NT2/D1 (cell line): ENCODE data around the gene C2orf42.
"Not testable (repeated sequence)": the region's sequence is repeated elsewhere in the genome, so short reads cannot be mapped to it uniquely, and the experiment has no call there.

Experiments
- DNase-seq: peaks from one replicate; pipeline ENCODE4 v3.0.0-alpha.2; 2011; ENCODE audit warnings: low read depth, low spot score
- H3K27me3 ChIP-seq: 2 replicates; pipeline ENCODE4 v1.6.0; 2011; ENCODE audit warnings: mild to moderate bottlenecking; ENCODE audit not compliant: insufficient read length, insufficient read depth
- H3K36me3 ChIP-seq: 2 replicates; pipeline ENCODE4 v1.6.1; 2011; ENCODE audit warnings: mild to moderate bottlenecking, low read length, mixed read lengths; ENCODE audit not compliant: insufficient read depth, insufficient read length
- H3K4me1 ChIP-seq: 2 replicates; pipeline ENCODE4 v1.5.1; 2011; ENCODE audit not compliant: insufficient read depth, insufficient read length
- H3K4me3 ChIP-seq: 2 replicates; pipeline ENCODE4 v1.5.1; 2011; ENCODE audit warnings: low read depth; ENCODE audit not compliant: insufficient read length
- H3K9ac ChIP-seq: 2 replicates; pipeline ENCODE4 v1.6.0; 2011; ENCODE audit warnings: low read depth; ENCODE audit not compliant: insufficient read length
- H3K9me3 ChIP-seq: 2 replicates; pipeline ENCODE4 v1.5.1; 2011; ENCODE audit warnings: mild to moderate bottlenecking, low read length; ENCODE audit not compliant: insufficient read depth
- SUZ12 ChIP-seq: IDR thresholded peaks from 2 replicates; pipeline ENCODE4 v1.6.1; 2011; ENCODE audit not compliant: insufficient read length, insufficient read depth; ENCODE audit errors: extremely low read depth
- YY1 ChIP-seq: IDR thresholded peaks from 2 replicates; pipeline ENCODE4 v1.6.1; 2011; ENCODE audit not compliant: insufficient read length, insufficient read depth
- ZNF274 ChIP-seq: IDR thresholded peaks from 2 replicates; pipeline ENCODE4 v1.6.1; 2011; ENCODE audit warnings: mild to moderate bottlenecking, low read depth, low read length

The C2orf42 gene

GRCh38 chr2:70133491-70134322 is 57.1 kb downstream of the C2orf42 start:
- Histone ChIP-seq H3K27me3 (no peaks in the 10 kb centered on the region), H3K4me1 (no peaks in the 10 kb centered on the region), H3K9ac (no peak overlapping the region), H3K4me3 (no peak overlapping the region), H3K9me3 (no peaks in the 10 kb centered on the region), H3K36me3 (no peaks in the 10 kb centered on the region)
- TF ChIP-seq YY1 (no peak), ZNF274 (no peak), SUZ12 (no peak)
- DNase-seq: no peak

- Histone ChIP-seq H3K4me1 (no peaks in the 10 kb centered on the region), H3K4me3 (no peak overlapping the region), H3K9ac (no peak overlapping the region), H3K27me3 (no peaks in the 10 kb centered on the region), H3K9me3 (no peaks in the 10 kb centered on the region), H3K36me3 (no peaks in the 10 kb centered on the region)
- TF ChIP-seq ZNF274 (no peak), SUZ12 (no peak), YY1 (no peak)
- no peak for DNase-seq
Observed at GRCh38 chr2:70133127-70133452, 57.7 kb downstream of the C2orf42 start.

GRCh38 chr2:70132244-70133126 is 58.3 kb downstream of the C2orf42 start:
- Histone ChIP-seq H3K9me3 (no peaks in the 10 kb centered on the region), H3K9ac (peak overlapping the region; percentile 53), H3K4me1 (no peaks in the 10 kb centered on the region), H3K36me3 (no peaks in the 10 kb centered on the region), H3K27me3 (no peaks in the 10 kb centered on the region), H3K4me3 (no peak overlapping the region)
- no peak for TF ChIP-seq SUZ12
- no peak for TF ChIP-seq ZNF274
- no peak for TF ChIP-seq YY1
- no peak for DNase-seq

GRCh38 chr2:70131344-70132143 is 59.3 kb downstream of the C2orf42 start:
- H3K4me3 ChIP-seq: not testable (repeated sequence)

GRCh38 chr2:70128005-70128404 is 62.8 kb downstream of the C2orf42 start:
- Histone ChIP-seq H3K4me1 (no peaks in the 10 kb centered on the region), H3K27me3 (no peaks in the 10 kb centered on the region), H3K4me3 (no peak overlapping the region), H3K9ac (peak overlapping the region; percentile 50), H3K36me3 (no peaks in the 10 kb centered on the region), H3K9me3 (no peaks in the 10 kb centered on the region)
- no peak for TF ChIP-seq YY1
- TF ChIP-seq SUZ12: no peak
- TF ChIP-seq ZNF274: no peak
- DNase-seq: no peak

More at GRCh38 chr2:70131344-70132143, 59.3 kb downstream of the C2orf42 start:
- not testable (repeated sequence) for H3K9ac ChIP-seq, H3K36me3 ChIP-seq, H3K9me3 ChIP-seq, H3K27me3 ChIP-seq, DNase-seq, H3K4me1 ChIP-seq

GRCh38 chr2:70126413-70126812 is 64.4 kb downstream of the C2orf42 start:
- no peak overlapping the region for H3K9ac ChIP-seq
- H3K27me3 ChIP-seq: no peaks in the 10 kb centered on the region
- H3K36me3 ChIP-seq: no peaks in the 10 kb centered on the region
- TF ChIP-seq SUZ12 (no peak), ZNF274 (no peak), YY1 (no peak)
- no peak overlapping the region for H3K4me3 ChIP-seq
- H3K4me1 ChIP-seq: no peaks in the 10 kb centered on the region
- no peaks in the 10 kb centered on the region for H3K9me3 ChIP-seq
- DNase-seq: no peak
